DOHH2 (cell line): ENCODE measurements around the gene RAPGEF5.

Experiments used
- H3F3A ChIP-seq: fragments of 200-600 bp; sonication (generic), shearing (Covaris generic); 2 replicates; pipeline ENCODE4 v1.6.0; 2016; ENCODE audit warnings: antibody characterized with exemption, mild to moderate bottlenecking; ENCODE audit not compliant: control insufficient read depth, insufficient read depth
- H3K27ac ChIP-seq: fragments of 200-600 bp; sonication (generic); 2 replicates; pipeline ENCODE4 v1.5.1; 2014; ENCODE audit warnings: low read depth, mild to moderate bottlenecking, low read length, moderate library complexity
- H3K27me3 ChIP-seq: fragments of 200-600 bp; sonication (generic); 2 replicates; pipeline ENCODE4 v1.6.1; 2014; ENCODE audit warnings: mild to moderate bottlenecking, low read length, mixed read lengths; ENCODE audit not compliant: control insufficient read depth
- H3K36me3 ChIP-seq: fragments of 200-600 bp; sonication (generic); 2 replicates; pipeline ENCODE4 v1.6.1; 2014; ENCODE audit warnings: mild to moderate bottlenecking, low read length, moderate library complexity, mixed read lengths; ENCODE audit not compliant: control insufficient read depth
- H3K4me1 ChIP-seq: fragments of 200-600 bp; sonication (generic); 2 replicates; pipeline ENCODE4 v1.6.1; 2014; ENCODE audit warnings: mild to moderate bottlenecking, low read length, mixed read lengths; ENCODE audit not compliant: control insufficient read depth
- H3K4me2 ChIP-seq: fragments of 200-600 bp; sonication (generic); 2 replicates; pipeline ENCODE4 v1.6.0; 2014; ENCODE audit warnings: mild to moderate bottlenecking, low read length, moderate library complexity
- H3K4me3 ChIP-seq: fragments of 200-600 bp; sonication (generic); 2 replicates; pipeline ENCODE4 v1.5.1; 2014; ENCODE audit warnings: mild to moderate bottlenecking, low read length, mixed read lengths
- H3K79me2 ChIP-seq: fragments of 200-600 bp; sonication (generic); 2 replicates; pipeline ENCODE4 v1.6.1; 2014; ENCODE audit warnings: mild to moderate bottlenecking, low read length, mixed read lengths; ENCODE audit not compliant: control insufficient read depth
- H3K9me2 ChIP-seq: fragments of 200-600 bp; sonication (generic); replicated peaks from 2 replicates; pipeline ENCODE4 v1.6.1; 2014; ENCODE audit warnings: mild to moderate bottlenecking, low read length, mixed read lengths; ENCODE audit not compliant: control insufficient read depth
- H3K9me3 ChIP-seq: fragments of 200-600 bp; sonication (generic); 2 replicates; pipeline ENCODE4 v1.6.1; 2014; ENCODE audit warnings: antibody characterized with exemption, low read length, mixed read lengths; ENCODE audit not compliant: control insufficient read depth, insufficient read depth
- H4K20me1 ChIP-seq: fragments of 200-600 bp; sonication (generic); 2 replicates; pipeline ENCODE4 v1.6.0; 2014; ENCODE audit warnings: low read depth, mild to moderate bottlenecking, antibody characterized with exemption, low read length, moderate library complexity; ENCODE audit not compliant: control insufficient read depth, insufficient read depth
- CTCF ChIP-seq: fragments of 200-600 bp; sonication (generic); IDR thresholded peaks from one replicate; pipeline ENCODE4 v1.5.1; 2014; ENCODE audit warnings: antibody characterized with exemption, mild to moderate bottlenecking, low read depth, low read length; ENCODE audit not compliant: poor library complexity, severe bottlenecking
- EZH2phosphoT487 ChIP-seq: fragments of 200-600 bp; sonication (generic); IDR thresholded peaks from 2 replicates; pipeline ENCODE4 v1.6.1; 2017; ENCODE audit warnings: borderline replicate concordance, mild to moderate bottlenecking, antibody characterized with exemption, low read length, moderate library complexity, mixed read lengths

Gene RAPGEF5

GRCh38 chr7:22355620-22356009, 1.3 kb downstream of the RAPGEF5 start:
- H3K9me2 ChIP-seq: no peaks in the 10 kb centered on the region
- peaks cover 60% of the 10 kb centered on the region for H3K36me3 ChIP-seq
- peaks cover 74% of the 10 kb centered on the region for H3K79me2 ChIP-seq
- peaks cover 10% of the 10 kb centered on the region for H3K9me3 ChIP-seq
- peak overlapping the region; percentile 92 for H3K4me3 ChIP-seq
- H3K4me2 ChIP-seq: peak overlapping the region; percentile 86
- no peaks in the 10 kb centered on the region for H3K27me3 ChIP-seq
- peaks cover 74% of the 10 kb centered on the region for H3K4me1 ChIP-seq
- H4K20me1 ChIP-seq: peaks cover 51% of the 10 kb centered on the region
- H3K27ac ChIP-seq: peak overlapping the region; percentile 85
- TF ChIP-seq CTCF (no peak), EZH2phosphoT487 (no peak)
- peaks cover 20% of the 10 kb centered on the region for H3F3A ChIP-seq

- H3F3A ChIP-seq: peaks cover 19% of the 10 kb centered on the region
- H3K79me2 ChIP-seq: peaks cover 86% of the 10 kb centered on the region
- no peaks in the 10 kb centered on the region for H3K9me2 ChIP-seq
- H4K20me1 ChIP-seq: peaks cover 62% of the 10 kb centered on the region
- peaks cover 72% of the 10 kb centered on the region for H3K36me3 ChIP-seq
- H3K27me3 ChIP-seq: no peaks in the 10 kb centered on the region
- no peak for TF ChIP-seq CTCF
- TF ChIP-seq EZH2phosphoT487: no peak
- H3K9me3 ChIP-seq: peaks cover 10% of the 10 kb centered on the region
- peaks cover 79% of the 10 kb centered on the region for H3K4me1 ChIP-seq
- H3K4me3 ChIP-seq: peak overlapping the region; percentile 92
- H3K27ac ChIP-seq: peak overlapping the region; percentile 85
- H3K4me2 ChIP-seq: peak overlapping the region; percentile 86
Measured at GRCh38 chr7:22354462-22354861, 2.5 kb downstream of the RAPGEF5 start.

- peaks cover 99% of the 10 kb centered on the region for H3K79me2 ChIP-seq
- H3K9me2 ChIP-seq: no peaks in the 10 kb centered on the region
- peaks cover 12% of the 10 kb centered on the region; the same call in 1 of the 2 replicates for H3F3A ChIP-seq
- H3K9me3 ChIP-seq: peaks cover 10% of the 10 kb centered on the region
- peak overlapping the region; percentile 86 for H3K4me2 ChIP-seq
- peaks cover 87% of the 10 kb centered on the region for H3K36me3 ChIP-seq
- H3K4me3 ChIP-seq: peak overlapping the region; percentile 92
- peak overlapping the region; percentile 44 for H3K27ac ChIP-seq
- H3K27me3 ChIP-seq: no peaks in the 10 kb centered on the region
- peaks cover 79% of the 10 kb centered on the region for H3K4me1 ChIP-seq
- H4K20me1 ChIP-seq: peaks cover 73% of the 10 kb centered on the region
- TF ChIP-seq EZH2phosphoT487 (no peak), CTCF (no peak)
Measured at GRCh38 chr7:22352887-22353286, 4.1 kb downstream of the RAPGEF5 start.
